Dermis microvascular lymphatic vessel endothelial cell (primary cell): ENCODE measurements around the gene PRSS12. TPM values are rescaled to one million over a fixed set of nuclear protein-coding genes. Genes with fewer than 3 reads are reported as not detected.
"Not testable (repeated sequence)": the region's sequence is repeated elsewhere in the genome, so short reads cannot be mapped to it uniquely, and the experiment has no call there.

ENCODE experiments used
- DNase-seq, 2 donors: peaks; one replicate each; pipeline versions ENCODE4 v3.0.0 to v3.0.0-alpha.2; 2010; ENCODE audit warnings: low read depth in 2 of 2
- total RNA-seq: library from RNA; depleted of rRNA; stranded (reverse); fragments of >200 nt; gene quantifications from 2 replicates; pipeline ENCODE4 v1.2.1, GENCODE V29; 2014

PRSS12 gene, protein sequence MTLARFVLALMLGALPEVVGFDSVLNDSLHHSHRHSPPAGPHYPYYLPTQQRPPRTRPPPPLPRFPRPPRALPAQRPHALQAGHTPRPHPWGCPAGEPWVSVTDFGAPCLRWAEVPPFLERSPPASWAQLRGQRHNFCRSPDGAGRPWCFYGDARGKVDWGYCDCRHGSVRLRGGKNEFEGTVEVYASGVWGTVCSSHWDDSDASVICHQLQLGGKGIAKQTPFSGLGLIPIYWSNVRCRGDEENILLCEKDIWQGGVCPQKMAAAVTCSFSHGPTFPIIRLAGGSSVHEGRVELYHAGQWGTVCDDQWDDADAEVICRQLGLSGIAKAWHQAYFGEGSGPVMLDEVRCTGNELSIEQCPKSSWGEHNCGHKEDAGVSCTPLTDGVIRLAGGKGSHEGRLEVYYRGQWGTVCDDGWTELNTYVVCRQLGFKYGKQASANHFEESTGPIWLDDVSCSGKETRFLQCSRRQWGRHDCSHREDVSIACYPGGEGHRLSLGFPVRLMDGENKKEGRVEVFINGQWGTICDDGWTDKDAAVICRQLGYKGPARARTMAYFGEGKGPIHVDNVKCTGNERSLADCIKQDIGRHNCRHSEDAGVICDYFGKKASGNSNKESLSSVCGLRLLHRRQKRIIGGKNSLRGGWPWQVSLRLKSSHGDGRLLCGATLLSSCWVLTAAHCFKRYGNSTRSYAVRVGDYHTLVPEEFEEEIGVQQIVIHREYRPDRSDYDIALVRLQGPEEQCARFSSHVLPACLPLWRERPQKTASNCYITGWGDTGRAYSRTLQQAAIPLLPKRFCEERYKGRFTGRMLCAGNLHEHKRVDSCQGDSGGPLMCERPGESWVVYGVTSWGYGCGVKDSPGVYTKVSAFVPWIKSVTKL
- total RNA-seq, result 5.9 and 17.8 TPM in 2 replicates

DNA sequence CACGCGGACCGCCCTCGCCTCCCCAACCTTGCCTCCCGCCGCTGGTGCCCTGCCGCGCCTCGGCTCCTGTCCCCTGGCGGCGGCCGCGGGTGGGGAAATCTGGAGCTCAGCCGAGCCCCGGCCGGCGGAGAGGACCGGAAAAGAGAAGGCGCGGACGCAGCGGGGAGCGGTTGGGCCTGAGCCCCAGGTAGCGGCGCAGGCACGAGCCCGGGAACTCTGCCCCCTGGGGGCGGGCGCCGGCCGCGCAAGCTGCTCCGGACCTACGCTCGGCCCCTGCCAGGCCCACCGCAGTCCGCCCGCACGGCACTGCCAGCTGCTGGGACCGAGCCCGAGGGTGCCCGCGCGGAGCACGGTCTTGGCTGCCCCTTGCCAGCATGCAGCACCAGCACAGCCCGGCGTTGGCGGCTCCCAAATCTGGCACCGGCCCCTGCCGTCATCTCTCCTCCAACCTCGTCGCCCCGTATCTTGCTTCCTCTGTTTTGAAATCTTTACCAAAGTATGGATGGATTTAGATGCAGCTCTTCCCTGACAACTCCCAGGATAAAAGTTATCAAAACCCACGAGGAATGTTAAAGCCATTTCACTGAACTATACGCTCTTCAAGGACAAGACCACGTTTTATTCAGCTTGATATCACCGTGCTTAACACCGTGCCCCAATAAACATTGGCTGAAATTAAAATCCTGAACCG, at the start of gene PRSS12:
TSS of gene PRSS12 (minus strand) at position 161 of the 691 bp plus-strand sequence. CDS start 283 bp downstream, outside the sequence.
- peak in 1 of 2 donors; percentile 65 for DNase-seq

DNA sequence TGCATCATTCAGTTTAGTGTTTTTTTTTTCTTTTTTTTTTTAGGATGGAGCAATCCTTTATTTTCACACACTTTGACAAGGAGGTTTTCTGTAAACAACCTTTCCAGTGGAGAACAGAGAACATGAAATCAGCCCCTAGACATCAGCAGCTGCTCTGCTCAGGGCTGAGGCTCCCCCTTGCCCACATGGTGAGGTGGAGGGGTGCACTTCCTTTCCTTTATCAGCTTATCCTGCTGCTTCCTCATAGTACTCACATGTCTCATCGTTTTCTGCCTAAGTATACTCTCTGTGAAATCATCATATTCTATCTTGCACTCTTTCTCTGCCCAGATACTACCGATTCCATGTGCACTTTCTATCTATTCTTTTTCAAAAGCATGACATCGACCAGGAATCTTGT, 47.6 kb upstream of the PRSS12 start:
- no peak for DNase-seq

DNA sequence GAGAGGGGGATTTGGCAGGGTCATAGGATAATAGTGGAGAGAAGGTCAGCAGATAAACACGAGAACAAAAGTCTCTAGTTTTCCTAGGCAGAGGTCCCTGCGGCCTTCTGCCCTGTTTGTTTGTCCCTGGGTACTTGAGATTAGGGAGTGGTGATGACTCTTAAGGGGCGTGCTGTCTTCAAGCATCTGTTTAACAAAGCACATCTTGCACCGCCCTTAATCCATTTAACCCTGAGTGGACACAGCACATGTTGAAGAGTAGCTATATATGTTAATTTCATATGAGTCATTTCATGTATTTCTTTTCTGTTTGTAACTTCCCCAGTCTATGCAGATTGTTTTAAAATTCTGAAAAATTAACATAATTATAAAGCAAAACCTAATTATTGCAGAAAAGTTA, 47.1 kb upstream of the PRSS12 start:
- not testable (repeated sequence) for DNase-seq

DNA sequence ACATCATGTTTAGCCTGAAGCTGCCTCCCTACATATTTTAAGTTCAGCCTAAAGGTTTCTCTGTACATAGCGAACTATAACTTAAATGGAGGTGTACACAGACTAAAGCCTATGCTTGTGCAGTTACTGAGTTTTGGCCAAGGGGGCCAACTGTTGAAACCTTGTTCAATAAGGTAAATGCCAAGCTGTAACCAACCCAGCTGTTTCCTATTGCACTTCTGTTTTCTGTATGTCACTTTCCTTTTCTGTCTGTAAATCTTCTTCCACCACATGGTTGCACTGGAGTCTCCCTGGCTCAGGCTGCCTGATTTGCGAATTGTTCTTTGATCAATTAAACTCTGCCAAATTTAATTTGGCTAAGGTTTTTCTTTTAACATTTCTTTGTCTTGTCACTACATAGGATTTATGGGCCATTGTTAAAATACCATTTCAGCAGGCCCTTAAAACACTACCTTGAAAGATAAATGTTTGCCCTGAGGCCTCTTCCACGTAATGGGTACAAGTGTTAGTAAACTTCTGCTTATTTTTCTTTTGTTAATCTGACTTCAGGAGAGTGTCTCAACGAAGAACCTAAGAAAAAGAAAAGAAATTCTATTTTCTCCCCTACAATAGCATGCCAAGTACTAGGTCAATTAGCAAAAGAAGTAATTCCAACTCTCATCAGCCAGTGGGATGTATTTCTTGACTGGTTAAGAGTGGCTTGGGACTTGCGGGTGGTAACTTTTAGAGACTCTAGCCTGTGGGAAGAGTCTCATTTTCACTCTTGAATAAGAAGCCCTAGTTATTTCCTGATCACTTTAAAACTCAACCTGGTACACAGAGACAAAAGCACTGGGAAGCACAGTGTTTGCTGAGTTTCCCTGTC, 45.7 kb upstream of the PRSS12 start:
- DNase-seq, result no peak

DNA sequence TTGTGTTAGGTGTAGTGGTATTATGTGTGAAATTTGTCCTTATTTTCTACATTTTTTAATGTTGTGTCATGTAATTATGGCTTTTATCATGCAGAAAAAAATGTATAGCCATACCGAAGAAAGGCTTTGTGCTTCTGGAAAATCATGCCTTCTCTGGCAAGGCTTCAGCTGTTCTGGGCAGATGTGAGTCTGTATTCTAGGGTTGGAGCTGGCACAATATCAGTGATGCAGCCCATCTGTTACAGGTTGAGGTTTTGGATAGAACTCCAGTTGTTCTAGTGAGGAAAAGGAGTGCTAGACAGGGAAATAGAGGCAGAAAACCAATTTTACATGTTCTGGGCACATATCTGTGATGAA, 44.8 kb upstream of the PRSS12 start:
- no peak for DNase-seq

DNA sequence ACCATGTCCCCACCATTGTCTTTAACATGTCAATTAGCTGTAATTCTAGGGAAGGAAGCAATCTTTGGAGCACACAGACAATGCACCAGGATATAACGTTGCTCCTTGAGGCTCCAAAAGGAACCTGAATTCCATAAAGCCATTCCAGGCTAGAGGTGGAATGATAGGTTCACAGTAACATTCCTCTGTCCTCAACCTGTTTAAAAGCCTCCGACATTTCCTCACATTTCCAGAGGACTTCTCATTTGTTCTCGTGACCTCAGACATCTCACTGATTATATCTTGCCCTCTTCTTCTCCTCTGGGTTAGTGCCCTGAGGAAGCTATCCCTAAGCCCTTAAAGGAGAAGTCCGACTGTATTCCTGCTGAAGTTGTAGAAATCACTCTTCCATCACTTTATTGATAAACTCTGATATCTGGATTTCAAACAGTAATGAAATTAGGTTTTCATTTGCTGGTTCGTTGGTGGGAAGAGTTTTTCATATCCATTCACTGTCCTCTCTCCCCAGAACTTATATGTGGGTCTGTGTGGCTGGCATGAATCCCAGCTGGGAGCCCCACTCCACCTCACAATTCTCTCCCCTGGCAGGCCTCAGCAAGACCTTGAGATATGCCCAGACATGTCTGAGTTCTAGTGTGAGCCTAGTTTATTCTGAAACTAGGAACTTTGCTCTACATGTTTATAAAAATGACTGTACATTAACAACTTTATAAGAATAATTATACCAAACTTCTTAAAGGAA, 44.2 kb upstream of the PRSS12 start:
- DNase-seq, result no peak

DNA sequence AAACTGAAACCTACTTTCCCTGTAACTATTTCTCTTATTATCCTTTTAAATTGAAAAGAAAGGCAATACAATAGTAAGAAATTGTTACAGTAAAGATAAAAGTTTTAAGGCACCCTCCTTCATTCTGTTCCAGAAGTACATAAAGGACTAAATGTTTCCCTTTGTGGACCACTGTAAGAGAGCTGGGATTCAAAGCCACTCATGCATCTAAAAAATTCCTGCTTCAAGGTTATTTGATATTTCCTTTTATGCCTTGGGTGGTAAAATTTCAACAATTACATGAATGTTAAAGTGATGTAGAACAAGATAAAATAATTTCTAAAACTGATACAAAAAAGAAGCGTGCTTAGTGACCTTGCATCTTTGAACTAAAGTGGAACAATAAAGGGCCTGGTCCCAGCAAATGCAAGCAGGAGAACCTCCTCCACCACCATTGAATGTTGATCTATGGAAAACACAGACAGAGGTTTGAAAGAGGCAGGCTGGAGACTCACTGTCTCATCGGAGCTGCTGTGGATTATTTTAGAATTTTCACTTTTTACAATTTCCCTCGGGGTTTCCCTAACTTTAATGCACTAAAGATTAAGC, 42.3 kb upstream of the PRSS12 start:
- DNase-seq, result no peak

DNA sequence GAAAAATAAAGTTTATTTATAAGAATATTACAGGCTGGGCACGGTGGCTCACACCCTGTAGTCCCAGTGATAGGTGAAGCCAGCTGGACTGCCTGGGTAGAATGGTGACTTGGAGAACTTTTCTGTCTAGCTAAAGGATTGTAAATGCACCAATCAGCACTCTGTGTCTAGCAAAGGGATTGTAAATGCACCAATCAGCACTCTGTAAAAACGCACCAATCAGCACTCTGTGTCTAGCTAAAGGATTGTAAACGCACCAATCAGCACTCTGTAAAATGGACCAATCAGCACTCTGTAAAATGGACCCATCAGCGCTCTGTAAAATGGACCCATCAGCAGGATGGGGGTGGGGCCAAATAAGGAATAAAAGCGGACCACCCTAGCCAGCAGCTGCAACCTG, 39.7 kb upstream of the PRSS12 start:
- not testable (repeated sequence) for DNase-seq

DNA sequence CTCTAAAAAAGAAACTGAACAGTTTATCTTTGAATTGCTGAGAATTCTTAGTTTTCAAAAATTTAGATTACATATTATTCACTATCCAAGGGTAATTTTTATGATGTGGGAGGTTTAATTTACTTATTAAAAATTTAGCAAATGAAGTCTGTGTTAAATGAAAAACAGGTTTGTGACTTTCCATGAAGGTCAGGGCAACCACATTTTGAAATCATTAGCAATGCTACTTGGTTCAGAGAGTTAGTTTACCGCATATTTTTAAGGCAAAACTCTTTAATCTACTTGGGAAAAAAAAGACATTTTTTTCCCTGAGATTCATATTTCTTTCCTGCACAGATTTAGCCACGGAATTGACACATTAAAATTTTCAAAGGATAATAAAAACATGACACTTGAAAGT, 37.3 kb upstream of the PRSS12 start:
- DNase-seq, result no peak

DNA sequence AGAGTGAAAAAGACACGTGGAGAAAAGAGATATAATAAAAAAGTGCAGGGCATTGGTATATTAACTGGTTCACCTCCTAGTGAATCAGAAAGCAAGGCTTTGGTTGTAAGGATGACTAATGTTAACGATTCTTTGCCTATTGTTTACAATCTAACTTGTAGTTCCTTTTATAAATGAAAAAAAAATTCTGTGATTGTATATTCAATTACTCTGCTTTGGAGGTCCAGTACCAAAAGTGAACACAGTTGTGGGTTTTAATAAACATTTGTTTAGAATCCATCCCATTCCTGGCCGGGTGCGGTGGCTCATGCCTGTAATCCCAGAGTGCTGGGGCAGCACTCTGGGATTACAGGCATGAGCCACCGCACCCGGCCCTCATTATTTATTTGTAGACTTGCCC, 36.9 kb upstream of the PRSS12 start:
- no peak for DNase-seq

DNA sequence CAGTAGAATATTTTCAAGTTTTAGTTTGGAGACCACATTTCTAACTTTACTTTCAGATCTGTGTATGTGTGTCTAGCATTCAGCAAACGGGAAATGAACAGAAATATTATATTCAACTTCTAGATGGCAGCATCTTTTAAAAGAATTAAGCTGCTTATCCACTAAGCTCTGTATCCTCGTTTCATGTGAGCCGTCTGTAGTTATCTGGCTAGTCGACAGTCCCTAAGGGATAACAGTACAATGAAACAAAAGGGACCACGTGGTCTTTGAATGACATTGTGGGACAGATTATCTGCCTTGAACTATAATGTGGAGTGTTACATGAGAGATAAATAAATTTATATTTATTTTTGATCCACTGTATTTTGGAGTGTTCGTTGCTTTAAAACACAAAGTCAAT, 35.8 kb upstream of the PRSS12 start:
- DNase-seq, result no peak

DNA sequence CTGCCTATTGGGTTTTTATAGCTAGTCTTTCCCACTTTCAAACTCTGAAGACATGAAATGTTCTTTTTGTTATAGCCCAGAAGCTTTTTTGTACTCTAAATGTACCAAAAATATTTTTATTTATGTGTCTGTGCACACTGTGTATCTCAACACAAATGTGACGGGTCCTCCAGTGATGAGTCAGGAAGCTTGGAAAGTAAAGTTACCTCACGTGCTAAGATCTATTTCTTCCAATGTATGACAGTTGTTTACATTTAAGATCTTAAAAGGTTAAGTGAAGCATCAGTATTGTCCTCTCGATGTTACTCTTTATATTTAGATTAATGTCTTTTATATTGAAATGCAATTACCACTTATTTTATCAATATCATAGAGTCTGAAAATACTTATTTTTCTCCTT, 29.1 kb upstream of the PRSS12 start:
- DNase-seq, result no peak

DNA sequence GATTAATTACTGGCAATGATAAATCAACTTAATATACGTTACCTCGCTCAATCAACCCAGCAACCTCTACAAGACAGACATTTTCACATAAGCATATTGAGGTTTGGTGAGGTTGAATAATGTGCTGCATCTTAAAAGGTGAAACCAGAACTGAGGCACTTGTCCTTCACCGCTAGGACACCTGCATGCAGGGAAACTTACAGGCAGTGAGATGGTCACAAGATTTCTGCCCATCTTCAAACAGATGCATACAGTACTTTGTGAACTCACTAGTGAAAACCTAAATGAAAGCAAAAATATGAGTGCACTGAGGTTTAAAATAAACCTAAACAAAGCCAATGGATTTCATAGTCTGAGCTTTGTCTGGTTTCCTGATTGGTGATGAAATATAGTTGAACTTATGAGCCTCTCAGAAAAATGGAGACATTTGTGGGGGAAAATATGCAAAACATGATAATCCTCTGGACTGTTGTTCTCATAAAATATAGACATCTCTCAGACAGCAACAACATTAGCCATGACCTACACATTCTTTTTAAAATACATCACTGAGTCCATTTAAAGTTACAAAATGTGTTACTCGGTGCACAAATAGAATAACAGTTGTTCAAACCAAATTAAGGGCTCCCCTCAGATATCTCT, 20.9 kb upstream of the PRSS12 start:
- DNase-seq, result no peak

DNA sequence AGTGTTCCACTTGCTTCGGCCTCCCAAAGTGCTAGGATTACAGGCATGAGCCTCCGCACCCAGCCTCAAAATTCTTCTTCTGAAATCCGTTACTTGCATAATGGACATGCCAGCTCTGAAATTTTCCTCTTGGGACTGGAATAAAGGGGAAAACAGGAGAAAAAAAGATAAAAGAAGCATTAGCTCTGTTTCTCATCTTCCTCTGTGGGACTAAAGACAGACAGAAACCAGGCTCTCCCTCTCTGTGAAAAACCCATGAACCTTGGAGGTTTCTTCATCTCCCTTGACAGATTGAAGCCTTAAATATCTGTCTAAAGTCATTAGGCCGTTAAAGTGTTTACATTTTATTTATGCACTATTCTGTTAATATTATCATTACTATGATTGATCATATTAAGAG, 19.4 kb upstream of the PRSS12 start:
- no peak for DNase-seq

DNA sequence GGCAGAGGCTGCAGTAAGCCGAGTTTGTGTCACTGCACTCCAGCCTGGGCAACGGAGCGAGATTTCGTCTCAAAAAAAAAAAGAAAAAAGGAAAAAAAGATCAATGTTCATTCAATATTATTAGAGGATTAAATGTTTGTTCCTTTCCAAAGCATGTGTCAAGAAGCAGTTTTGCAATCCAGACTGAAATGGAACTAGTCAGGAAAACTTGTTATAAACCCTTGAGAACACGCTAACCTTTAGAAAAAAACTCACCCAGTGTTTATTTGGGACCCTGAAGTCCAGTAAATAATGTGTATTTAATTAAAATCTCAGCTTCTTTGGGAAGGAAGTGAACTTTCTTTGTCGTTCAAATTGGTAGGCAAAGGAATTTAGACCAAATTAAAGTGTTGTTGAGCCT, 16.4 kb upstream of the PRSS12 start:
- DNase-seq, result no peak

DNA sequence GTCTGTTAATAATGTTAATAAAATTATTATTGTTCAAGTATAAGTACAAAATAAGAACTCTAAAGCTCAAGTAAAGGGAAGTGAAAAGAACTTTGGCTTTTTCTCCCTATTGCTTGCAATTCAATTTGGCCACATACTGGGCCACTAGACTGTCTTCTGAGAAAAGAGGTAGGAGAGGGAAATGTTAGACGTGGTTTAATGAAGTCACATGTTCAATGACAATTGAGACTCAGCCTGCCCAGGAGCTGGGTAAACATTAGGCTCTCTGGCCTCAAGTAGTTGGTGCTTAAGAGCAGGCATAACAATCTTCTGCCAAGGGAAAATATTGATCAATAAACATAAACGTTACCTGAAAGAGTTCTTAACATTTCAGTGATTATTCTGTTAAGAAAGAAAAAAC, 15.1 kb upstream of the PRSS12 start:
- DNase-seq, result no peak

DNA sequence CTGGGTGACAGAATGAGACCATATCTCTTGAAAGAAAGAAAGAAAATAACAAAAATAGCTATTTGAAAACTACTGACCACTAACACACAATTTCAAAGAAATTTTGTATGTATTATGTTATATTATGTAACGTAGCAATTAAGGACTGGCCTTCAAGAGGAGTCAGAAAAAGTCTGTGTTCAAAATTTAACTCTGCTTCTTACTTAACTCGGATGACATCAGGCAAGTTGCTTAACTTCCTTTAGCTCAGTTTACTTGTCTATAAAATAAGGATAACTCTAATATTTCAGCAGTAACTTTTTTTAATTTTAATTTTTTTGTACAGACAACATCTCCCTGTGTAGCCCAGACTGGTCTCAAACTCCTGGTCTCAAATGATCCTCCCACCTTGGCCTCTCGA, 14.6 kb upstream of the PRSS12 start:
- no peak for DNase-seq

DNA sequence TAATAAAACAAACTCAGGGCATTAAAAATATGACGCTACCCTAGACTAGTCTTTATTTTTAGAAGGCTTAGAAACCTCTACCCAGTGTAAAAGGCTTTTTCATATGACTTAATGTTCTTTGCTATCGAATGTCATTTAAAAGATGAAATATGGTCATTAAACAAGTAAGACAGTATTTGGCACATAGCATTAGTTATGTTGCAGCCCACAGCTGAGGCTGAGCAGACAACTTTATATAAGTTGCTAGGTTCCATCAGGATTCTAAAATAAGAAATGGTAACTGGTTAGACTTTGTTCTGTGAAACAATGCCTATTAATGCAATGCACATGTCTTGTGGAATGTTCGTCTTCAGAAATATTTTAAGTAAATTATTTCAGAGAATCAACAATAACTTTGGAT, 10.4 kb upstream of the PRSS12 start:
- no peak for DNase-seq

DNA sequence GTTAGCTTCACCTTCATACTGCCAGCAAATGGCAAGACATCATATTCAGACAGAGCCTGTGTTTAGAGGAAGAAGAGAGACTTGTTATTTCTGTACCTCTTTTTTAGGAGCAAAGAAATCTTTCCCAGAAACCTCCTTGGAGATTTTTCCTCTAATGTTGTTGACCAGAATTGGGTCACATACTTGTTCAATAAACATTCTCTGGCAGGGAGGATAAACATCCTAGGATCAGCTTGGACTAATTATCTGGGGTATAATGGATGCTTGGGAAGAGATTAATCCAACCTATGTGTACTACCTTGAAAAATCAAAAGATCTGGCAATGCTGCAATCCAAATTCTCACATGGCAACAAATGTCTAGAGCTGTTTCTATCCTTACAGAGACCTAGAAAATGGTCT, 8.4 kb upstream of the PRSS12 start:
- no peak for DNase-seq

DNA sequence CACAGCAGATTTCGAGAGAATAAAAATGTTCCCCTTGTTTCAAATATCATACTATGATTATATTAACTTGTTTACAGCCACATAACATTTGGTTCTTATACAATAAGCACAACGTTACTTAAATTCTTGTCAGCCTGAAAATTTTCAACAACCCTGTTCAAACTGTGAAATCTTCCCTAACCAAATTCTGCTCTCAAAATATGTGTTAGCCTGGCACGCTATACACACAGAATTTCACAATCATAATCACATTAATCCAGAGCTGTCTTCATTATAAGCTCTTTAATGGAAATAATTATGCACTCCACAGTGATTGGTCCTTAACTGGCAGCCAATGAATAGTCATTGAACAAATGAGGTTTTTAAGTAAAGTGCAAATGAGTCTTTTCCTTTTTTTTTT, 7.3 kb upstream of the PRSS12 start:
- no peak for DNase-seq
